Measurements from ENCODE around the gene EPHA7.

Gene EPHA7

GRCh38 chr6:93376026-93376540 is 43.3 kb downstream of the EPHA7 start:
- H3K27ac Mint-ChIP-seq (ENCODE audit: low read depth): no peak overlapping the region
- ATAC-seq (replicated peaks; ENCODE audit: extremely low read depth, poor library complexity, severe bottlenecking) (no peak), DNase-seq (ENCODE audit: low spot score in 2 of 2) (no peak)
- H3K9me3 Mint-ChIP-seq: peaks cover 19% of the 10 kb centered on the region
- no peak overlapping the region for H3K4me3 Mint-ChIP-seq
- no peaks in the 10 kb centered on the region for H3K4me1 Mint-ChIP-seq
- no peaks in the 10 kb centered on the region for H3K36me3 Mint-ChIP-seq (ENCODE audit: insufficient read depth)
- no peaks in the 10 kb centered on the region for H3K27me3 Mint-ChIP-seq

- no peak overlapping the region for H3K4me3 Mint-ChIP-seq
- H3K36me3 Mint-ChIP-seq (ENCODE audit: insufficient read depth): no peaks in the 10 kb centered on the region
- no peaks in the 10 kb centered on the region for H3K4me1 Mint-ChIP-seq
- no peaks in the 10 kb centered on the region for H3K27me3 Mint-ChIP-seq
- ATAC-seq (replicated peaks; ENCODE audit: extremely low read depth, poor library complexity, severe bottlenecking) (no peak), DNase-seq (ENCODE audit: low spot score in 2 of 2) (no peak)
- H3K9me3 Mint-ChIP-seq: peaks cover 16% of the 10 kb centered on the region
- H3K27ac Mint-ChIP-seq (ENCODE audit: low read depth): no peak overlapping the region
Measured at GRCh38 chr6:93373445-93373844, 45.9 kb downstream of the EPHA7 start.

GRCh38 chr6:93371756-93372155 is 47.6 kb downstream of the EPHA7 start:
- DNase-seq (ENCODE audit: low spot score in 2 of 2): no peak
- Mint-ChIP-seq H3K36me3 (ENCODE audit: insufficient read depth) (no peaks in the 10 kb centered on the region), H3K4me3 (no peak overlapping the region), H3K27ac (ENCODE audit: low read depth) (no peak overlapping the region), H3K9me3 (peaks cover 3% of the 10 kb centered on the region), H3K27me3 (no peaks in the 10 kb centered on the region), H3K4me1 (no peaks in the 10 kb centered on the region)
- no peak for ATAC-seq (replicated peaks; ENCODE audit: extremely low read depth, poor library complexity, severe bottlenecking)

- no peaks in the 10 kb centered on the region for H3K4me1 Mint-ChIP-seq
- no peaks in the 10 kb centered on the region for H3K27me3 Mint-ChIP-seq
- no peak overlapping the region for H3K4me3 Mint-ChIP-seq
- no peaks in the 10 kb centered on the region for H3K9me3 Mint-ChIP-seq
- H3K36me3 Mint-ChIP-seq (ENCODE audit: insufficient read depth): no peaks in the 10 kb centered on the region
- ATAC-seq (replicated peaks; ENCODE audit: extremely low read depth, poor library complexity, severe bottlenecking) (no peak), DNase-seq (ENCODE audit: low spot score in 2 of 2) (no peak)
- no peak overlapping the region for H3K27ac Mint-ChIP-seq (ENCODE audit: low read depth)
Measured at GRCh38 chr6:93369586-93370134, 49.7 kb downstream of the EPHA7 start.

- no peak overlapping the region for H3K27ac Mint-ChIP-seq (ENCODE audit: low read depth)
- no peak for DNase-seq (ENCODE audit: low spot score in 2 of 2)
- H3K4me1 Mint-ChIP-seq: no peaks in the 10 kb centered on the region
- ATAC-seq (replicated peaks; ENCODE audit: extremely low read depth, poor library complexity, severe bottlenecking): no peak
- H3K27me3 Mint-ChIP-seq: no peaks in the 10 kb centered on the region
- H3K36me3 Mint-ChIP-seq (ENCODE audit: insufficient read depth): no peaks in the 10 kb centered on the region
- peaks cover under 1% of the 10 kb centered on the region for H3K9me3 Mint-ChIP-seq
- H3K4me3 Mint-ChIP-seq: no peak overlapping the region
Measured at GRCh38 chr6:93366506-93366905, 52.9 kb downstream of the EPHA7 start.

GRCh38 chr6:93365445-93365844 is 53.9 kb downstream of the EPHA7 start:
- Mint-ChIP-seq H3K27ac (ENCODE audit: low read depth) (no peak overlapping the region), H3K4me3 (no peak overlapping the region), H3K4me1 (no peaks in the 10 kb centered on the region), H3K36me3 (ENCODE audit: insufficient read depth) (no peaks in the 10 kb centered on the region), H3K9me3 (peaks cover 5% of the 10 kb centered on the region), H3K27me3 (no peaks in the 10 kb centered on the region)
- ATAC-seq (replicated peaks; ENCODE audit: extremely low read depth, poor library complexity, severe bottlenecking) (no peak), DNase-seq (ENCODE audit: low spot score in 2 of 2) (no peak)

GRCh38 chr6:93358435-93358834 is 60.9 kb downstream of the EPHA7 start:
- Mint-ChIP-seq H3K9me3 (peaks cover 9% of the 10 kb centered on the region), H3K27ac (ENCODE audit: low read depth) (no peak overlapping the region), H3K36me3 (ENCODE audit: insufficient read depth) (no peaks in the 10 kb centered on the region), H3K27me3 (no peaks in the 10 kb centered on the region), H3K4me1 (no peaks in the 10 kb centered on the region), H3K4me3 (no peak overlapping the region)
- no peak for DNase-seq (ENCODE audit: low spot score in 2 of 2)
- ATAC-seq (replicated peaks; ENCODE audit: extremely low read depth, poor library complexity, severe bottlenecking): no peak

GRCh38 chr6:93352604-93353003 is 66.8 kb downstream of the EPHA7 start:
- Mint-ChIP-seq H3K9me3 (peaks cover 20% of the 10 kb centered on the region), H3K4me3 (no peak overlapping the region), H3K27me3 (no peaks in the 10 kb centered on the region), H3K36me3 (ENCODE audit: insufficient read depth) (no peaks in the 10 kb centered on the region), H3K4me1 (no peaks in the 10 kb centered on the region), H3K27ac (ENCODE audit: low read depth) (no peak overlapping the region)
- ATAC-seq (replicated peaks; ENCODE audit: extremely low read depth, poor library complexity, severe bottlenecking) (no peak), DNase-seq (ENCODE audit: low spot score in 2 of 2) (no peak)

GRCh38 chr6:93351222-93351621 is 68.1 kb downstream of the EPHA7 start:
- Mint-ChIP-seq H3K27ac (ENCODE audit: low read depth) (no peak overlapping the region), H3K4me3 (no peak overlapping the region)
- no peak for ATAC-seq (replicated peaks; ENCODE audit: extremely low read depth, poor library complexity, severe bottlenecking)

GRCh38 chr6:93350774-93351173 is 68.6 kb downstream of the EPHA7 start:
- H3K27me3 Mint-ChIP-seq: no peaks in the 10 kb centered on the region
- no peaks in the 10 kb centered on the region for H3K36me3 Mint-ChIP-seq (ENCODE audit: insufficient read depth)
- H3K4me1 Mint-ChIP-seq: no peaks in the 10 kb centered on the region
- peaks cover 23% of the 10 kb centered on the region for H3K9me3 Mint-ChIP-seq
- no peak overlapping the region for H3K27ac Mint-ChIP-seq (ENCODE audit: low read depth)
- DNase-seq (ENCODE audit: low spot score in 2 of 2) (no peak), ATAC-seq (replicated peaks; ENCODE audit: extremely low read depth, poor library complexity, severe bottlenecking) (no peak)
- H3K4me3 Mint-ChIP-seq: no peak overlapping the region

More at GRCh38 chr6:93351222-93351621, 68.1 kb downstream of the EPHA7 start:
- Mint-ChIP-seq H3K27me3 (no peaks in the 10 kb centered on the region), H3K9me3 (peaks cover 22% of the 10 kb centered on the region), H3K36me3 (ENCODE audit: insufficient read depth) (no peaks in the 10 kb centered on the region), H3K4me1 (no peaks in the 10 kb centered on the region)
- no peak for DNase-seq (ENCODE audit: low spot score in 2 of 2)

GRCh38 chr6:93344333-93344835 is 75.0 kb downstream of the EPHA7 start:
- H3K9me3 Mint-ChIP-seq: peaks cover 21% of the 10 kb centered on the region
- no peaks in the 10 kb centered on the region for H3K36me3 Mint-ChIP-seq (ENCODE audit: insufficient read depth)
- no peak overlapping the region for H3K27ac Mint-ChIP-seq (ENCODE audit: low read depth)
- DNase-seq (ENCODE audit: low spot score in 2 of 2) (no peak), ATAC-seq (replicated peaks; ENCODE audit: extremely low read depth, poor library complexity, severe bottlenecking) (no peak)
- H3K4me1 Mint-ChIP-seq: no peaks in the 10 kb centered on the region
- no peak overlapping the region for H3K4me3 Mint-ChIP-seq
- H3K27me3 Mint-ChIP-seq: no peaks in the 10 kb centered on the region

- no peak overlapping the region for H3K4me3 Mint-ChIP-seq
- no peaks in the 10 kb centered on the region for H3K27me3 Mint-ChIP-seq
- no peak for ATAC-seq (replicated peaks; ENCODE audit: extremely low read depth, poor library complexity, severe bottlenecking)
- H3K4me1 Mint-ChIP-seq: no peaks in the 10 kb centered on the region
- H3K27ac Mint-ChIP-seq (ENCODE audit: low read depth): no peak overlapping the region
- H3K36me3 Mint-ChIP-seq (ENCODE audit: insufficient read depth): no peaks in the 10 kb centered on the region
- peaks cover 21% of the 10 kb centered on the region for H3K9me3 Mint-ChIP-seq
- no peak for DNase-seq (ENCODE audit: low spot score in 2 of 2)
Measured at GRCh38 chr6:93343476-93343875, 75.9 kb downstream of the EPHA7 start.

- no peak for DNase-seq (ENCODE audit: low spot score in 2 of 2)
- Mint-ChIP-seq H3K27me3 (no peaks in the 10 kb centered on the region), H3K27ac (ENCODE audit: low read depth) (no peak overlapping the region), H3K36me3 (ENCODE audit: insufficient read depth) (no peaks in the 10 kb centered on the region), H3K4me1 (no peaks in the 10 kb centered on the region), H3K9me3 (peaks cover 14% of the 10 kb centered on the region), H3K4me3 (no peak overlapping the region)
- no peak for ATAC-seq (replicated peaks; ENCODE audit: extremely low read depth, poor library complexity, severe bottlenecking)
Measured at GRCh38 chr6:93341900-93342613, 77.3 kb downstream of the EPHA7 start.
